Upper lobe of right lung (tissue), 1 donor: Measurements from ENCODE around the gene SGK1. TPM values are rescaled to one million over a fixed set of nuclear protein-coding genes. Genes with fewer than 3 reads are reported as not detected.

ENCODE experiments used
- ATAC-seq: fragments of 200-7000 bp; cut with Tn5 transposase; one replicate; pipeline ENCODE4 v1.9.1; 2020; ENCODE audit warnings: mild to moderate bottlenecking, moderate library complexity
- DNase-seq: peaks from one replicate; pipeline ENCODE4 v3.0.0-alpha.2; 2020
- H3K27ac ChIP-seq: fragments of 200-600 bp; one replicate; pipeline ENCODE4 v1.8.0; 2022
- H3K27me3 ChIP-seq: fragments of 200-600 bp; one replicate; pipeline ENCODE4 v1.8.0; 2022; ENCODE audit warnings: mild to moderate bottlenecking
- H3K36me3 ChIP-seq: fragments of 200-600 bp; one replicate; pipeline ENCODE4 v1.8.0; 2022
- H3K4me1 ChIP-seq: fragments of 200-600 bp; one replicate; pipeline ENCODE4 v1.8.0; 2022
- H3K4me3 ChIP-seq: fragments of 200-600 bp; one replicate; pipeline ENCODE4 v1.8.0; 2022; ENCODE audit warnings: mild to moderate bottlenecking
- H3K9me3 ChIP-seq: fragments of 200-600 bp; one replicate; pipeline ENCODE4 v1.8.0; 2022
- intact Hi-C: fragments of 100-400 bp; cut with DNase I; formaldehyde crosslinking; loops from one replicate; pipeline ENCODE4 v1.11.0; 2022
- total RNA-seq: library from RNA; stranded (reverse); fragmentation: NEBNext Ultra II Directional; extraction: Animal tissue kit (Norgen Biotek cat#: 25700); gene quantifications from one replicate; pipeline ENCODE4 v1.2.1, GENCODE V29; 2021
- TF ChIP-seq, protein P1 (sequence below): fragments of 200-600 bp; IDR thresholded peaks from one replicate; pipeline ENCODE4 v1.8.0; 2022; ENCODE audit warnings: antibody characterized with exemption
- donor health status: DM: no; HTN: yes; CAD: no; lungs with severe emphysema.

SGK1 gene
- total RNA-seq, 1 donor from 2014 or later: 204 TPM

DNA sequence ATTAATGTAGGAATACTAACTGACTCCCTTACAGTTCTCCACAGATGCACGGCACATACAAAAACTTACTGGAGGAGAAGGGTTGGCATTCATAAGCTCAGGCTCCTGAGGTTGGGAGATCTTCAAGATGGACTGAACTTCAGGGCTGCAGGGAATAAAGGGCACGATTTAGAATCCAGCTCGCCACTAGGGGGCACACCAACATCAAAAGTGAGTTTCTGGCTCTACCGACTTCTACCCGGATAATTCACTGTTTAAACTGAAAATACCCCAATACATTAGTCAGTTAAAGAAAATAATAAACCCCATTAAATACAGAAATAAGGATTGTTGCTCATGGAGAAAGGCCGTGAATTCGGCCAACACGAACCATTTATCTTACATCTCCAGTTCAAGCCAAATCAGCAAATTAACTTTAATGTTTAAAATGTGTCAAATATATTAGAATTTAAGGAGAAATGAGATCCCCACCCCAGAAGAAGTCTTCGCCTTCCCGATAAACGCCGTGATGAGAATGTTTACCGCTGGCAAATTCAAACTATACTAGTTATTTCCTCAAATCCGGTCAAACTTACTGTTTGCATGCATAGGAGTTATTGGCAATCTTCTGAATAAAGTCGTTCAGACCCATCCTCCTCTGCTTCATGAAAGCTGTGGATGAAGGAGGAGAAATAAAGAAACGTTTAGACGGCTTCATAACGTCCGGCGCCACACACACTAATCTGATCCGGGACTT lies 143.8 kb downstream of the SGK1 start:
- Histone ChIP-seq H3K27ac (peak overlapping the region; percentile 99), H3K4me3 (peak overlapping the region; percentile 66), H3K27me3 (no peaks in the 10 kb centered on the region), H3K36me3 (peaks cover 49% of the 10 kb centered on the region), H3K9me3 (no peaks in the 10 kb centered on the region), H3K4me1 (peaks cover 56% of the 10 kb centered on the region)
- intact Hi-C loops: loop anchor here (5.0 to 10.0 kb wide), 2 partner anchors 471 to 648 kb away; no protein-coding TSS in a partner anchor
- DNase-seq: peak; percentile 78
- ATAC-seq: peak; percentile 40
- TF ChIP-seq, protein P1, sequence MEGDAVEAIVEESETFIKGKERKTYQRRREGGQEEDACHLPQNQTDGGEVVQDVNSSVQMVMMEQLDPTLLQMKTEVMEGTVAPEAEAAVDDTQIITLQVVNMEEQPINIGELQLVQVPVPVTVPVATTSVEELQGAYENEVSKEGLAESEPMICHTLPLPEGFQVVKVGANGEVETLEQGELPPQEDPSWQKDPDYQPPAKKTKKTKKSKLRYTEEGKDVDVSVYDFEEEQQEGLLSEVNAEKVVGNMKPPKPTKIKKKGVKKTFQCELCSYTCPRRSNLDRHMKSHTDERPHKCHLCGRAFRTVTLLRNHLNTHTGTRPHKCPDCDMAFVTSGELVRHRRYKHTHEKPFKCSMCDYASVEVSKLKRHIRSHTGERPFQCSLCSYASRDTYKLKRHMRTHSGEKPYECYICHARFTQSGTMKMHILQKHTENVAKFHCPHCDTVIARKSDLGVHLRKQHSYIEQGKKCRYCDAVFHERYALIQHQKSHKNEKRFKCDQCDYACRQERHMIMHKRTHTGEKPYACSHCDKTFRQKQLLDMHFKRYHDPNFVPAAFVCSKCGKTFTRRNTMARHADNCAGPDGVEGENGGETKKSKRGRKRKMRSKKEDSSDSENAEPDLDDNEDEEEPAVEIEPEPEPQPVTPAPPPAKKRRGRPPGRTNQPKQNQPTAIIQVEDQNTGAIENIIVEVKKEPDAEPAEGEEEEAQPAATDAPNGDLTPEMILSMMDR: peak; percentile 86

DNA sequence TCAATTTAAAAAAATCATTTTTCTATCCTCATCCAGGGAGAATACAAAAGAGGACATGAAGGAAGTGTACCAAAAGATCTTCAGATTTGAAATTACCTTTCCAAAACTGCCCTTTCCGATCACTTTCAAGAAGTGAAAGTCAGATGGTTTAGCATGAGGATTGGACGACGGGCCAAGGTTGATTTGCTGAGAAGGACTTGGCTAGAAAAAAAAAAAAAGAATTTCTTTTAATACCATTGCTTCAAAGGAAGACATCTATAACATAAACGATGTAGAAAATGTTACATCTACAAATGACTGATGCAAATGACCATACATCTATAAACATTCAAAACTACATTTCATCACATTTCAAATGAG lies 144.6 kb downstream of the SGK1 start:
- no peaks in the 10 kb centered on the region for H3K27me3 ChIP-seq
- DNase-seq: no peak
- H3K27ac ChIP-seq: peak overlapping the region; percentile 99
- no peak for ATAC-seq
- H3K4me3 ChIP-seq: peak overlapping the region; percentile 66
- TF ChIP-seq, protein P1: no peak
- peaks cover 57% of the 10 kb centered on the region for H3K36me3 ChIP-seq
- peaks cover 50% of the 10 kb centered on the region for H3K4me1 ChIP-seq
- no peaks in the 10 kb centered on the region for H3K9me3 ChIP-seq
- intact Hi-C loops: loop anchor here (5.0 to 10.0 kb wide), 2 partner anchors 471 to 649 kb away; no protein-coding TSS in a partner anchor

DNA sequence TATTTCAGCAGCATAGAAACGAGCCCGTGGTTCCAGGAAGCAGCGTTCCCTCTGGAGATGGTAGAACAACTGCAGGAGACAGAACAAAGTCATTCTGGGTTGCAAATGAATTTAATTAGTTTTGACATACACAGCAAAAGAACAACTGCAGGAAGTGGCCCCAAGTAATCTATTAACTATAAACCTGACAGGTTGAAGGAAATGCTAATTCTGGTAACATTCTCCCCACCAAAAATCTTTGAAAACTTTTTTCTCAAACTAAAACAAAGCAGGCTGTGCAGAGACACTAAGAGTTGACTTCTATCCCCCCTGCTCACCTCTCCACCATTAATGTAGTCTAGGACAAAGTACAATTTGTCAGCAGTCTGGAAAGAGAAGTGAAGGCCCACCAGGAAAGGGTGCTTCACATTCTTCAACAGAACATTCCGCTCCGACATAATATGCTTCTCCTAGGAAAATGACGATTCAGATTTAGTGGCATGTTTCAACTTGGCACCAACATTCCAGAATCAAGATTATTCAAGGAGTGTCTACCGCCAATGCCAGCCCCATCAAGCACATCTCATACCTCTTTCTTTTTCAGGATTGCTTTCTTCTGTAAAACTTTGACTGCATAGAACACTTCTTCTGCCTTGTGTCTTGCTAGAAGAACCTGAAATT lies 145.1 kb downstream of the SGK1 start:
- ATAC-seq (no peak), DNase-seq (no peak)
- Histone ChIP-seq H3K9me3 (no peaks in the 10 kb centered on the region), H3K4me3 (peak overlapping the region; percentile 66), H3K36me3 (peaks cover 61% of the 10 kb centered on the region), H3K27ac (peak overlapping the region; percentile 99), H3K27me3 (no peaks in the 10 kb centered on the region), H3K4me1 (peaks cover 46% of the 10 kb centered on the region)
- TF ChIP-seq, protein P1: no peak
- intact Hi-C loops: loop anchor here (5.0 to 10.0 kb wide), 2 partner anchors 472 to 649 kb away; no protein-coding TSS in a partner anchor

DNA sequence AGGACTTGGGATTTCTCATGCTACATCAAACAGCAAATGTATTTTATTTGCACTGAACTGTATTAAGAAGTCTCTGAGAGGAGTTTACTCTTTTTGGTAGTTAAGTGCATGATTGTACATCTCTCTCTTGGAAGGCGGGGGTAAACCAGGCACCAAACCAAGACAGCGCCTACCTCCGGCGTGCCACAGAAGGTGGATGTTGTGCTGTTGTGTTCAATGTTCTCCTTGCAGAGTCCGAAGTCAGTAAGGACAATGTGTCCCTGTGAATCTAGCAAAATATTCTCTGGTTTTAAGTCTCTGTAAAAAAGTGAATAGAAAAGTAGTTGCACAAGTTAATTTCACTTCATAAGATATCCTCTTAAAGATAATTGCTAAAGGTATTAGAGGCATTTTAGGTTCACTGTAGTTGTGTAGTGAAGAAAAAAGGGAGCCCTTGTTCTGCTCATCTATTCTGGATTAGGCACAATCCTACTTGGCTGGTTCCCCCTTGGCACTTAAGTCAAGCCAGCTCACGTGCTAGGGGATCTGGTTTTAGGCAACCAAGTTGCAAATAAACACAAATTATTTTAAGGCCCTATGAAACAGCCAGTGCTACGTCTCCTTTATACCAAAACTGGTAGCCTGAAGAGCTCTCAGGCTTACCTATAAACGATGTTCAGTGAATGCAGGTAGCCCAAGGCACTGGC lies 145.7 kb downstream of the SGK1 start:
- Histone ChIP-seq H3K36me3 (peaks cover 61% of the 10 kb centered on the region), H3K27me3 (no peaks in the 10 kb centered on the region), H3K4me1 (peaks cover 40% of the 10 kb centered on the region), H3K27ac (peak overlapping the region; percentile 99), H3K9me3 (no peaks in the 10 kb centered on the region), H3K4me3 (peak overlapping the region; percentile 66)
- no peak for DNase-seq
- TF ChIP-seq, protein P1: no peak
- no peak for ATAC-seq
- intact Hi-C loops: loop anchor here (5.0 to 10.0 kb wide), 2 partner anchors 473 to 650 kb away; no protein-coding TSS in a partner anchor

DNA sequence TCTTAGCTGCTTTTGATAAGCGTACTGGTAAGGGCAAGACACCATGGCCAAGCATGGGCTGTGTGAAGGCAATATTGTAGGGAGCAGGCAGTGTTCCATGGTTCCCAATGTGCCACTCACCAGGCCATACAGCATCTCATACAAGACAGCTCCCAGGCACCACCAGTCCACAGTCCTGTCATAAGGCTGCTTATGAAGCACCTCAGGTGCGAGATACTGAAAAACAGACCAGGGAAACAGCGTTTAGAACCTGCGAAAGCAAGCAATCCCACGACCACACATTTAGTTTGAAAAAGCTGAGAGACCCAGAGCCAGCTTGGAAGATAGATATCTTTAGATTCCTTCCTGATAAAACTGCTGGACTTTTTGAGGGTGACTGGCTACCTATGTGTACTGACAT lies 146.4 kb downstream of the SGK1 start:
- DNase-seq: no peak
- intact Hi-C loops: loop anchor here (5.0 to 10.0 kb wide), 2 partner anchors 473 to 651 kb away; no protein-coding TSS in a partner anchor
- Histone ChIP-seq H3K27ac (peak overlapping the region; percentile 99), H3K4me1 (peaks cover 33% of the 10 kb centered on the region), H3K4me3 (peak overlapping the region; percentile 66), H3K27me3 (no peaks in the 10 kb centered on the region), H3K9me3 (no peaks in the 10 kb centered on the region), H3K36me3 (peaks cover 61% of the 10 kb centered on the region)
- TF ChIP-seq, protein P1: no peak
- no peak for ATAC-seq
